Peyer's patch (tissue), 4 donors: Measurements from ENCODE around the gene KRTAP21-2. TPM values are rescaled to one million over a fixed set of nuclear protein-coding genes. Genes with fewer than 3 reads are reported as not detected.

Source experiments
- DNase-seq, 3 donors: peaks; one replicate each; pipeline ENCODE4 v3.0.0-alpha.2; 2017 to 2019
- H3K27ac ChIP-seq, 4 donors: fragments of 200-600 bp; sonication (generic); one replicate each; pipeline ENCODE4 v1.5.1; 2016 to 2019
- H3K27me3 ChIP-seq, 2 donors: fragments of 200-600 bp; sonication (generic); one replicate each; pipeline ENCODE4 v1.5.1; 2019
- H3K36me3 ChIP-seq, 3 donors: fragments of 200-600 bp; sonication (generic); one replicate each; pipeline ENCODE4 v1.5.1; 2016 to 2019
- H3K4me1 ChIP-seq, 4 donors: fragments of 200-600 bp; sonication (generic); one replicate each; pipeline ENCODE4 v1.5.1; 2016 to 2019
- H3K4me3 ChIP-seq, 4 donors: fragments of 200-600 bp; sonication (generic); 1 replicate in 3 of 4; 2 replicates in 1 of 4; pipeline ENCODE4 v1.5.1; 2016 to 2019; ENCODE audit warnings: mild to moderate bottlenecking in 1 of 4
- H3K9me3 ChIP-seq, 4 donors: fragments of 200-600 bp; sonication (generic); one replicate each; pipeline ENCODE4 v1.5.1; 2016 to 2019; ENCODE audit warnings: mild to moderate bottlenecking in 1 of 4
- CTCF ChIP-seq, 6 experiments: fragments of 450-650 bp in 4 of 6; fragments of 200-600 bp in 2 of 6; sonication (generic) in 1 of 6; IDR thresholded peaks; one replicate each; pipeline ENCODE4 v1.5.1; 2017 to 2019; ENCODE audit warnings: antibody characterized with exemption in 6 of 6, mild to moderate bottlenecking in 3 of 6, moderate library complexity in 1 of 6
- POLR2A ChIP-seq, 2 donors: fragments of 450-650 bp; IDR thresholded peaks; one replicate each; pipeline ENCODE4 v1.5.1; 2017; ENCODE audit warnings: antibody characterized with exemption in 2 of 2, mild to moderate bottlenecking in 2 of 2, moderate library complexity in 2 of 2
- small RNA-seq, 2 donors: library from RNA; depleted of rRNA; stranded (forward); fragments of <200 nt; gene quantifications; one replicate each; pipeline ENCODE3, GENCODE V24; 2016
- total RNA-seq, 4 donors: library from RNA; depleted of rRNA; stranded (reverse); fragments of >200 nt; gene quantifications; one replicate each; pipeline ENCODE4 v1.1.0, GENCODE V29; 2016

KRTAP21-2 gene
- total RNA-seq, 4 donors from 2014 or later, result not detected

- Histone ChIP-seq H3K9me3 (no peaks in the 10 kb centered on the region), H3K36me3 (no peaks in the 10 kb centered on the region), H3K4me3 (no peak overlapping the region), H3K27ac (no peak overlapping the region), H3K27me3 (no peaks in the 10 kb centered on the region), H3K4me1 (no peaks in the 10 kb centered on the region)
- TF ChIP-seq CTCF (IDR thresholded peaks at IDR 0.05) (no peak), POLR2A (IDR thresholded peaks at IDR 0.05) (no peak)
- DNase-seq, result no peak
Observed at GRCh38 chr21:30710499-30710898, 36.6 kb downstream of the KRTAP21-2 start.

- Histone ChIP-seq H3K4me3 (no peak overlapping the region), H3K27ac (no peak overlapping the region), H3K4me1 (no peaks in the 10 kb centered on the region), H3K9me3 (no peaks in the 10 kb centered on the region), H3K27me3 (no peaks in the 10 kb centered on the region), H3K36me3 (no peaks in the 10 kb centered on the region)
- no peak for TF ChIP-seq CTCF (IDR thresholded peaks at IDR 0.05)
- TF ChIP-seq POLR2A (IDR thresholded peaks at IDR 0.05), result no peak
- DNase-seq, result no peak
Observed at GRCh38 chr21:30707409-30707808, 39.6 kb downstream of the KRTAP21-2 start.

Small RNA genes lying within 50 kb of the gene (small RNA-seq; reads per million reads assigned to genes)
- gene AP000244.1 (0 reads per million in 2 donors), gene KRTAP21-3 (0 reads per million in 2 donors)

Other genes with a start within 250 kb of the KRTAP21-2 start
- gene KRTAP19-5, start 245.1 kb downstream of the KRTAP21-2 start, total RNA-seq, result not detected
- not detected for gene KRTAP19-6, start 205.4 kb downstream of the KRTAP21-2 start, total RNA-seq
- gene KRTAP19-7, start 185.9 kb downstream of the KRTAP21-2 start, total RNA-seq, result not detected
- not detected for gene KRTAP22-2, start 156.9 kb downstream of the KRTAP21-2 start, total RNA-seq
- not detected for gene KRTAP6-3, start 154.8 kb downstream of the KRTAP21-2 start, total RNA-seq
- not detected for gene KRTAP6-2, start 148.4 kb downstream of the KRTAP21-2 start, total RNA-seq
- not detected for gene KRTAP22-1, start 146.2 kb downstream of the KRTAP21-2 start, total RNA-seq
- gene KRTAP6-1, start 133.3 kb downstream of the KRTAP21-2 start, total RNA-seq, result not detected
- gene KRTAP20-1, start 130.8 kb downstream of the KRTAP21-2 start, total RNA-seq, result not detected
- gene KRTAP20-4, start 126.6 kb downstream of the KRTAP21-2 start, total RNA-seq, result not detected
- not detected for gene KRTAP20-2, start 112.1 kb downstream of the KRTAP21-2 start, total RNA-seq
- gene KRTAP20-3, start 104.4 kb downstream of the KRTAP21-2 start, total RNA-seq, result not detected
- gene KRTAP21-3, start 28.5 kb downstream of the KRTAP21-2 start, total RNA-seq, result not detected
- not detected for gene KRTAP21-1, start 8.2 kb upstream of the KRTAP21-2 start, total RNA-seq
- gene KRTAP8-1, start 66.0 kb upstream of the KRTAP21-2 start, total RNA-seq, result not detected
- gene KRTAP7-1, start 82.5 kb upstream of the KRTAP21-2 start, total RNA-seq, result not detected
- gene KRTAP11-1, start 134.3 kb upstream of the KRTAP21-2 start, total RNA-seq, result not detected